ENCODE data around the gene MYCBP.

GRCh38 chr1:38919130-38919529 is 46.0 kb upstream of the MYCBP start:
- no peak for TF ChIP-seq CTCF (IDR thresholded peaks at IDR 0.05)
- no peak for TF ChIP-seq POLR2A (IDR thresholded peaks at IDR 0.05)
